ENCODE results near the gene TLX1.

Gene TLX1

DNA sequence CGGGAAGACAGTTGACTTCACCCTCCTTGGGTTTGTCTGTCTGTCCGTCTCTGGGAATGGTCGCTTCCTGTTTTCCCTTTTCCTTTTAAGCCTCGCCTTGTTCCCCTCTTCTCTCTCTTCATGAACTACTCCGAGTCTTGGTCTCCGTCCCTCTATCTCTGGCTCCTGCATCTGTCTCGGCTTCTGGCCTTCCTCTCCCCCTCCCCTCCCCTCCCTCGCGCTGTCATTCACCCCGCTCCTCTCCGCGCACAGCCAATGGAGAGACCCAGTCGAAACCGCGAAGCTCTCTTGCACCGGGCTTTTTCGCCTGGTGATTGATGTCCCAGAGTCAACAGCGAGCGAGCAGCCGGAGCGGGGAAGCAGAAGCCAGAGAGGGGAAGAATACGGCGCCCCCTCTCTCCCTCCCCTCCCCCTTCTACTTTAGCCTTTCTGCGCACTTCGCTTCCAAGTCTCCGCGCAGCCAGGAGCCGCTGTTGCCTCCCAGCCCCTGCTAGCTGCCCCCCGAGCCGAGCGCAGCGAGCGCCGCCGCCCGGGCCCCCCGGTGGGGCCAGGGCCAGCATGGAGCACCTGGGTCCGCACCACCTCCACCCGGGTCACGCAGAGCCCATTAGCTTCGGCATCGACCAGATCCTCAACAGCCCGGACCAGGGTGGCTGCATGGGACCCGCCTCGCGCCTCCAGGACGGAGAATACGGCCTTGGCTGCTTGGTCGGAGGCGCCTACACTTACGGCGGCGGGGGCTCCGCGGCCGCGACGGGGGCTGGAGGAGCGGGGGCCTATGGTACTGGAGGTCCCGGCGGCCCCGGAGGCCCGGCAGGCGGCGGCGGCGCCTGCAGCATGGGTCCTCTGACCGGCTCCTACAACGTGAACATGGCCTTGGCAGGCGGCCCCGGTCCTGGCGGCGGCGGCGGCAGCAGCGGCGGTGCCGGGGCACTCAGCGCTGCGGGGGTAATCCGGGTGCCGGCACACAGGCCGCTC lies at the start of gene TLX1:
TLX1 (plus strand) TSS at position 317 of the 978 bp plus-strand sequence; CDS start at position 559, 242 bp downstream.
- DNase-seq, result no peak

DNA sequence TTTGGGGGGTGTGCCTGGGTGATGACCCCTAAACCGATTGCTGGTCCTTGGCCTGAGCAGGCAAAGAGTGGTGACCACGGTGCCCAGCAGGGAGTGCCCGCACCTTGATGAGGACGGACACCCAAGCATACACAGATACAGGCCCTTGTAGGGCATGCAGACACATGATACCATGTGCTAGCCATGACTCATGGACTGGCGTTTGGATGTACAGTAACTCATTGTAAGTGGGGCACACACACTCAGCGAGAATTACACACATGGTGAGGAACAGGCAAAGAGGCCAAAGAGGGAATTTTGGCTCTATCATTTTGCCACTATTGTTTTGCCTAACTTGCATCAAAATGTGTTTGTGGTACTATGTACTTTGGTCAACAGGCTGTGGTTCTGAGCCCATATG lies 45.3 kb upstream of the TLX1 start:
- no peak for DNase-seq

DNA sequence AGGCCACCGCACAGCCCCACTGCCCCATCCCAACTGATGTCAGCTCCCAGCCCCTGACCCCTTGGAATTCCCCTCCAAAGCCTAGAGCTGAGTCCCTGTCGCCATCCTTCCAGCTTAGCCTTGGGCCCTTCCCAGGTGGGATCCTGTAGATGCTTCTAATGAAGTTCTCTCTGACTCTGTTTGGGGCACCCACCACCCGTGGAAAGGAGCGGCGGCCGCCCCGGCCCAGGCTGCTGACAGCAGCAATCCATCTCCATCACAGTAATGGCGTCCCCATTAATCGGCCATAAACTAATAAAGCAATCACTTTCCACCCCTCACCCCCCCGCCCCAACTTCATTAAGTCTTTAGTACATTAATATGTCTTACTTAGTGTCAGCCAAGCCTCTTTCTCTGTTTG lies 43.7 kb upstream of the TLX1 start:
- DNase-seq, result no peak

DNA sequence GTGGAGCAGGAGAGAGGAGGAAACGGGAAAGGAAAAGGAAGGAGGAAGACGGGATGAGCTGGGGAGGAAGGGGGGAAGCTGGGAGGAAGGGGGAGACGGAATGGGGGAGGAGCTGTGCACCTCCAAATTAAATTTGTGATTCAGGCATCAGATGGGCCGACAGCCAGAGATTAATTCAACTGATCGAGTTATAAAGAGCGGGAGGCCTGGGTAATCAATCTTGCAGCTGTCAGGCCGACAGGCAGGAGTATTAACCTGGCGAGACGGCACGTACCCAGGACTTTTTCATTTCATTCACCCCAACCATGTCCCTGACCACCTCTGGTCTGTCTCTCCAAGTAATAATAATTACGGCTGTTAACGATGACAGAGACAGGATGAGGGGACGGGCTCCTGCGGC lies 43.1 kb upstream of the TLX1 start:
- DNase-seq, result no peak

DNA sequence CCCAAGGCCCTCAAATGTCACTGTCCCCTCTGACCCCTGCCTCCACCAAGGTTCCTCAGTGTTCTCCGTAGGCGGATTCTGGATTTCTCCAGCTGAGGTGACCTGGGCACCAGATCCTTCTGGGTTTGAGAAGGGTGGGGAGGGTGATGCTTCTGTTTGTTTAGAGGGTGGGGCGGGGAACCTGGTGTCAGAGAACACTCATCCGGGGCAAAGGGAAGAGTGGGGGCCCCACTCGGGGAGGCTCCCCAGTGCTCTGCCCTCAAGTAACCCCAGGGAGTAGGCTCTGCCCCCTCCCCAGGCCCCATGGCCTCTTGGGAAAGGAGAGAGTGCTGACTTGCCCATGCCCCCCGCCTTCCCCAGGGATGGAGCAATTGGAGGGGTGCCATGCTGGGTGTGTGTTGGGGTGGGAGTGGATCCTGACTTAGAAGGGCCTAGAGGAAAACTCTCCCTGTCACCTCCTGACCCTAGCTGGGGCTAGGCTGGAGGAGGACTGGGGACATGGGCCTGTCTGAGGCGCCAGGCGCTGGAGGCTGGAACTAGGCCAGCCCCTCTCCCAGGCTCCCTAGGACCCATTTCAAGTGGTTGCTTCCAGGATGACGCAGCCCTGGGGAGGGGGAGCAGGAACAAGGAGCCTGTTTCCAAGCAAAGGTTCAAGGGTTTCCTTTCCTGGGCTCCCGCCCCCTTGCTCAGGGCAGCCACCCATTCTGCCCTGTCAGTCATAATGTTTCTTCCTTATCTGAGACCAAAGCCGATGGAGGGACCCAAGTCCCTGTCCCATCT lies 41.4 kb upstream of the TLX1 start:
- no peak for DNase-seq

DNA sequence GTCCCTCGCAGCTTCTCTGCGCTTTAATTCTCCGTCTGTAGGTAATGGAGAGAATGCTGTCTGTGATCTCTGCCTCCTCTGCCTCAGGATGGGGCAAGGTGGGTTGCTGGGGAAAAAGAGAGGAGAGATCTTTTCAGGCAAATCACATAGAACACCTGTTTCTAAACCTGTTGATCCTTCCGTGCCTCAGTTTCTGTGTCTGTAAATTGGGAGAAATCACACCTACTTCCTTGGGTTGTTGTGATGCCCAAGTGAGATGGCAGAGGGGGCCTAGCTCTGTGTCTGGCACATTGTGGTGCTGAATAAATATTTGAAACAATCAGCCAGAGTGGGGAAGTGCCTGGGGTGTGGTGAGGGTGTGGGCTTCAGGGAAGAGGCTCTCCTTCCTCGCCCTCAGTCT lies 40.5 kb upstream of the TLX1 start:
- no peak for DNase-seq

DNA sequence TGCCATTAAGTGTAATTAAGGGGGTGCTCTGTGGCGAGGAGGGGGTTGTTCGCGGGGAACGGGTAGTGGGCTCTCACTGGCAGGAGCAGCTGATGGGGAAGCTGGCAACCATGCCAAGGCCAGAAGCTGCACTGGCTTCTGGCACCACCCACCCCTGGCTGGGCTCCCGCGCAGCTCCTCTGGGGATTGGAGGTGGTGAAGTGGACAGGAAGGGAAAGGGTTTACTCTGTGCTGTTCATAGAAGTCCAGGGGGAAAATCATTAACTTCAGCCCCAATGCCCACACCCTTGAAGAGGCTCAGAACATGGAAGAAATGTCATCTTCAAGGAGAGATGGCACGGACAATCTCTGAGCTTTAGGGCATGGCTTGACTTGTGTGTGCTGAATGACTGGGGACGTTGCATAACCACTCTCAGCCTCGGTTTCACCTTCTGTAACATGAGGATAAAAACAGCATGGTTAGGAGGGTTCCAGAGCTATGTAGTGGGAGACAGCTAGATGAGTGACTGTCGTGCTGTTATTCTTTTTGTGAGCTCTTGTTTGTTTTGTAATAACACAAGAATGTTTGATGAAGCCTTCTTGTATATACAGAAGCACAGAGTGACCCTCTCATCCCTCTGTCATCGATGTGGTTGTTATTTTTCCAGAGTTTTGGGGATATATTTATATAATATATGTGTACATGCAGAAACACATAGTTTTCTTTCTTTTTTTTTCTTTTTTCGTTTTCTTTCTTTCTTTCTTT lies 39.4 kb upstream of the TLX1 start:
- DNase-seq, result no peak

DNA sequence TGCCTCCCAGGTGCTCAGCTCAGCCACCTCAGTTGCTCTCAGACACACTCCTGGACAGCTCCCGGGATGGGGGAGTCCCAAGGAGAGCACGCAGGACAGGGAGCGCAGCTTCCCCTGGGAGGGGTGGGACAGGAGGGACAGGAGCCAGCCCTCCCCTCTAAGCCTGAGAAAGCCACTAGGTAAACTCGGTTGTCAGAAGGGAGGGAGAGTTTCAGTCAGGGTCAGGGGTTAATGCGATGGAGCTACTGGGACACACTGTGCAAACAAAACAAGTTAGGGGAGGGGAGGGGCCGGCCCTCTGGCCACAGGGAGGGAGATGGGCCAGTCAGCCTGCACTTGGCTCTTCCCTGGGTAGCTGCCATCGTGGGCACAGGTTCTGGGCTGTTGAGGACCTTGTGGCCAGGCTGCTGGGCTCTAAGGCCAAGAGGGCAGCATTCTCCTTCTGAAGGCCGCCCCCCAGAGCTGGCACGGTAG lies 38.2 kb upstream of the TLX1 start:
- no peak for DNase-seq

DNA sequence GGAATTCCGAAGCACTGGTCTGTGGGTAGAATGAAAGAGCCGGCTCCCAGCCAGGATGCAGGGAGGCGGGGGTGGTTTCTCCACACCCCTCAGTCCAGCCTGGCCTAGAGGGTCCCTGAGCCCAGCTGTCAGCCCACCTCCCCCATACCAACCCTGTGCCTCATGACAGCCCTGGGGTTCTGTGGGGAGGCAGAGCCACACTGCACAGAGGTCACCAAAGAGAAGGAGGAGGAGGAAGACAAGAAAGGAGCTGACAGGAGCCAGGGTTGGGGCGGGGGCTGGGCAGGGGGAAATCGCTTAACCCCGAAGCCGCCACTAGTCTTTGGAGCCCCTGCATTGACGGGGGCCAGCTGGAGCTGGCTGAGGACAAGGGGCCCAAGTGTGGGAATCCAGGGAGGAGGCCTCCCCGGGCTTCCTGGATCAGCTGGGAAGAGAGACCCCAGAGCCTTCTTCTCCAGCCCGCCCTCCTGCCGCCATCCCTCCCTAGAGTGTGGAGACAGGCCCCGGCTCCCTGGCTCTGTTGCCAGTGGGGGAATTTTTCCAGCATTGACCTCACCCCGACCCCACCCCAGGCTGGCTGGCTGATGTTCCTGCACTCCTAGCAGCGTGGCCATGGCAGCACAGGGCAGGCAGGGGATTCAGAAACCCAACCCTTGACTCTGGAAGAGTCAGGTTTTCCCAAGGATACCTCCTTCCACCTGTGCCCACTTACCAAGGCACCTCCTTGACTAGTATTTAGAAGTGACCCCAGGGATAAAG lies 36.8 kb upstream of the TLX1 start:
- no peak for DNase-seq

DNA sequence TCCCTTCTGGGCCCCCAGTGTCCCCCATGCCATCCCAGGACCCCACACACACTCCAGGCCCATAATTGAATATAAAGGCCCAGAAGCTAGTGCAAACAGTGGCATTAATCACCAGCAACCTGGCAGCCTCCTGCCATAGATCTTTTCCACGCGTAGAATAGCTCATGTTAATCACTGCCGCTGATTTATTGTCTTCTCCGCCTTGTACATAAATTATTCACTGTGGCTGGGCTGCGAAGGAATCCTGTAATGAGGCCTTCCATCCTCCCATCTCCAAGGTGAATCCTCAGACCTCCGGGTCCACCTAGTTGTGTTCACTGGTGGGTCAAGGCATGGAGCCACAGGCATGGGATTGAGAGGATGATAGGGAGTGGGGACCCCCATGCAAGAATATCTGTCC lies 36.1 kb upstream of the TLX1 start:
- DNase-seq, result no peak

DNA sequence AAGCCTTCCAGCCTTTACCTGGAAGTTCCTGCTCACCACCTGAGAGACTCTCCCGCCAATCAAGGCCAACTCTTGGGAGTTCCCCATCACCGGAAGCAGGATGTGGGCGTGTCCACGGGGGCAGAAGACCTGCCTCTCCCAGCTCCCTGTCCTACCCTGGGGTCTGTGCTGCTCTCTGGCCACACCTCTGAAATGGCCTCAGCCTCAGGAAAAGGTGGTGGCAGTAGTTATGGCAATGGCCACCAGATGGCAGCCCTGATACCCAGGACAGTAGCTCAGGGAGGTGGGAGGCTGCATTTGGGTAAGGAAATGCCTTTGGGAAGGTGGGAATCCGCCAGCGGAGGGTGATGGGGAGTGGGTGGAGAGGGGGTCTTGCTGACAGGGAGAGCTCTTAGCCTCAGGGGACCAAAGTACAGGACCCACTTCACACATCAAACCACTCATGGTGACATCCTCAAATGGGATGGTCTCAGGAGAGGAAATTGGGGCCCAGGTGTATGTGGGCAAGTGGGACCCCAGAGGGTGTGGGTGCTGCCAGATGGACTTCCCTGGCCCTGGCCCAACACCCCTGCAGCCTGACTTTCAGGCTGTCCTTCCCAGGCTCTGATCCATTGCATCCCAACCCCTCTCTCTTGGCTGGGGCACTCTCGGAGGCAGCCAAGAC lies 35.4 kb upstream of the TLX1 start:
- DNase-seq, result peak; percentile 25

DNA sequence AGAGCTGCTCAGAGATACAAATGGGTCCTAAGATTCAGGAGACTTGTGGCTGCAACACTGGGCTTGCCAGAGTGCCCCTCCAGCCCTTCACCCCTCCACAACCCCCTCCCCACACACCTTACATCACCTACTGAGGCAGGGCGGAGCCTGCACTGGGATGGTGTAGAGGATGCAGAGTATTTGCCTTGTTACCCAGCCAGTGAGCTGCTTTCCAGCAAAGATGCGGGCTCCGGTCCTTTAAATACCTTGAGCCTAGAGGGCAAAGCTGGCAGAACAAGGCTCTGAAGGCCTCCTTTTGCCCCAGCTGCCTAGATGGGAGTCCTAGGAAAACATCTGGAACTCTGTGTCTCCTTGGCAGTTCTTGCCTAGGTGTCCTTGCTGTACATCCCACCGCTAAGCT lies 34.7 kb upstream of the TLX1 start:
- DNase-seq, result no peak

DNA sequence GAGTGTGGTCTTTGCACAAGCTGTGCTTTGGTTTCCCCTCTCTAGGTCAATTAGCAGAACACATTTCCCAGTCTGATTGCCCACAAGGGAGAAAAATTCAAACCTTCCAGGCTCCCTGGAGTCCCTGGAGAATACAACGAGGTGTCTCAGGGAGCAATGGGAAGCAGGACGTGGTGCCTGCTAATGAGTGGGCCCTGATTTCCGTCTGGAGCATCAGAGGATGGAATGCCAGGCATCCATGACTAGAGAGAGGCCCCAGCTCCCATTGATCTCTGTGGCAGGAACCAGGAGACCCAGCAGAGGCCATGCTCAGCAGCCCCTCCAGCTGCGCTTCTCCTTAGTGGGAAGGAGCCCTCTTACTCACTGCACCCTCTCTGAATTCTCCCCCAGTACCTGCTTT lies 33.2 kb upstream of the TLX1 start:
- DNase-seq, result no peak

DNA sequence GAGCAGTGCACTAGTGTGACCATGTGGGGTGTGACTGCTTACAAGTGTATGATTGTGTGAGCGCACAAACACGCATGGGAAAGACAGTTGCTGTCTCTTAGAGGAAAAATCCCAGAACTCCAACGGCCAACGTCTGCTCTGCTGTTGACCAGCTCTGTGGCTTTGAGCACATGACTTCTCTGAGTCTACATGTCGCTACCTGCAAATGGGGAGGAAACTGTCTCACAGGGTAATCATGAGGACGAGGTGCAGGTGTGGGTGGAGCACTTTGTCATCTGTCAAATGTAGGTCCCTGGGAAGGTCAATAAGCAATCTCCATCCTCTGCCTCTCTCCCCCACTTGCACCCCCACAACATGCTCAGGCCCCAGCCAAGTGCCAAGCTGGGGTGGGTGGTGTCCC lies 31.2 kb upstream of the TLX1 start:
- DNase-seq, result no peak

DNA sequence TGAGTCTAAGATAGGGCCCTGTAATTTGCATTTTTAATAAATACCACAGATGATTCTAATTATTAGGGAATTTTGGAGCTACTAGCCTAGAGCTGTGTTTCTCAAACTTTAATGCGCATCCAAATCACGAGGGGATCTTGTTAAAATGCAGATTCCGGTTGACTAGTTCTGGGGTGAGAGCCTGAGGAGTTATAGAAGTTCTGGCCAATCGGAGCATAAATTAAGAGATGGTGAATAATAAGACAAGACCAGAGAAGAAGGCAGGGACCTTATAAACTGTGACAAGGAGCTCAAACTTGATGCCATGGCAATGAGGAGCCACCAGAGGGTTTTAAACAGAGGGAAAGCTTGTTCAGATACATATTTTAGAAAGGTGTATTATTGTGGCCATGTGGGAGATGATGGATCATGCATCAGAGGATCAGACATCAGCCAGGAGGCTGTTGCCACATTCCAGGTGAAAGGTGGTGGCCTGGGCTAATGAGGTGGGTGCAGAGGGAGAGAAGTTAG lies 29.7 kb upstream of the TLX1 start:
- no peak for DNase-seq

DNA sequence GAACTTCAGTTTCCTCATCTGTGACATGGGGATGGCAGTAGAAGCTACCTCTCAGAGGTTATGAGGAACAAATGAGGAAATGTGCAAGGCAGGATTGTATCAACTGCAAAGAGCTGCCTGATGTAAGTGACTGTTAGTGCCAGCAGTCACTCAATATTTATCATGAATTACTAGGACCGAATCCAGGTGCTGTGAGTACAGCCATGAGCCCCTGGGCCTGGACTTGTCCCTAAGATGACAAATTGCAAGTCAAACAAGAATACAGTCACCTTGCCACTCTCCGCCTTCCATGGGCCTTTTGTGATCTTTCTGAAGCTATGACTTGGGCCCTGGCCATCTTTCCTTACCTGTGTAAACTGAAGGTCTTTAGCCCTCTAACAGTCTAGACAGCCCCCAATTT lies 27.7 kb upstream of the TLX1 start:
- no peak for DNase-seq

DNA sequence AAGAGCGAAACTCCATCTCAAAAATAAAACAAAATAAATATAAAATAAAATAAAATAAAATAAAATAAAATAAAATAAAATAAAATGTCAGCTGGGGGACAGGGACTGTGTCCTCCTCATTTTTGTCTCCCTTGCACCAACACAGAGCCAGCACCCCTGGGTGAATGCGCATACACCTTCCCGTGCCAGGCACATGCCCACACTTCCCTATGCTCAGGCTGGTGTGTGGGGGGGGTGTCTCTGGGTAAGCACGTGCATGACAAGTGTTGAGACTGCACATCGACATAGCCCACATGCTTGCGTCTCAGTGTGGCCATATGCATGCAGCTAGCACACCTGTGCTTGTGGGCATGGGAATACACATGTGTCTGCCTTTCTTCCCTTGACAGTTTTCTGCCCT lies 24.7 kb upstream of the TLX1 start:
- DNase-seq, result no peak

DNA sequence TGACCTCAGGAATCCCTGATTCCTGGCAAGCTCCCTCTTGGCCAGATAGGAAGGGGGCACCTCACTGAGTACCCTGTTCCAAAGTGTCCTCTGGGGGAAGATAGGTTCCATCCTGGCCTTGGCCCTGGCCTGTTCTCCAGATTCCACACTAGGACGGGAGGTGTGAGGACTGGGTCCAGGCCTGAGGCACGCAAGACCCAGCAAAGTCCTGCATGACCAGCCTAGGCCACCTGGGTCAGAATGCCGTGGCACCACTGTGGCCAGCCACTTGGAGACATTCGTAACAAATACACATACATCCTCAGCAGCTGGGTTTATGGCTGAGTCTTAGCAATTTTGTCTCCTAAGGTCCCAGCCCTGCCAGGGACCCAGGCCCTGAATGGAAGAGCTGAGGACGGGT lies 23.3 kb upstream of the TLX1 start:
- DNase-seq, result no peak

DNA sequence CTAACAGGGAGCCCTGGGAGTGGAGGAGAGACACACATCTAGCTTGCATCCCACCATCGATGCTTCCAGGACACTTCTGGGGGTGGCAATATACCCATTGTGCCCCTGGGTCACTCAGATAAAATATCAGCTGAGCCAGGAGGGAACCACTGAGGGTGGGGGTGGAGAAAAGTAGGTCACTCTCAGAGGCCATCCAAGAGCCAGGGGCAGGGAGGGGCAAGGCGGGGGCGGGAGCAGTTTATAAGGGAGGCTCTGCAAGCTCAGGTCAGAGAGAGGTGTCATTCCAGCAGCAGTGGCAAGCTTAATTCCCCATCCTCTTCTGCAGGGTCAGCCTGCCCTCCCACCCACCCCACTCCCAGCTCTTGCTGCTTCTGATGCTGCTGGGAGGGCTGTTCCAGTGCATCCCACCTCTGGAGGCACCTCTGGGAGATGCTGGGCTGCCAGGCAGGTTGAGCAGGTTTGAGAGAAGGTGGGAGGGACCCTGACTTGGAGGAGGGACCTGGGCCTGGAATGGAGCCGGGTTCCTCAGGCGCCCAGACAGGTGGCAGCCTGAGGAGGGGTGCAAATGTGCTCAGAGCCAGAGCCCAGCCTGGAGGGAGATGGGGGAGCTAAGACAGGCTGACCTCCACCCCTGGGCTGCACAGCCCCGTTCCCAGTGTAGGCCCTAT lies 20.1 kb upstream of the TLX1 start:
- DNase-seq, result no peak

DNA sequence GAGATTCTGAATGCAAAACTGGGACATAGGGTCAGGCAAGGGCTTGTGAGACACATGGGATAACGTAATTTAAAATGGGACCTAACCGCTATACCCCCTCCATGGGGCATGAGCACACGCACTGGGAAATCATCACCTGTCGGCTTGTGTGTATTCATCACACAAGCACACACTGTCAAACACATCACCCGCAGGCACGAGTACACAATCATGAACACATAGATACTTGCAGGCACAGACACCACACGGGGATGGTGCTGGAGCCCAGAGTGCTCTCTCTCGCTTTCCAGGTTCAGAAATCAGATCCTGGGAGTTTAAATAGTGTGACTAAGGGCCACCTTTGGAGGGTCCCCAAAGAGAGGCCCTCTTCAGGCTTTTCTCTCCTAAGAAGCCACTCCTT lies 19.6 kb upstream of the TLX1 start:
- DNase-seq, result no peak
